ENCODE measurements around the gene GABRB2. TPM values are rescaled to one million over a fixed set of nuclear protein-coding genes. Genes with fewer than 3 reads are reported as not detected.

The GABRB2 gene
- total and polyA plus RNA-seq, 10 donors = 0.07 to 27.5 (median 9.1) TPM

GRCh38 chr5:161547738-161548486, 1.4 kb upstream of the GABRB2 start:
- Histone ChIP-seq H3K36me3 (no peaks in the 10 kb centered on the region), H3K27ac (no peak overlapping the region), H3K4me3 (peak overlapping the region; percentile 12 to 67 (median 40)), H3K9me3 (peaks cover 0 to 12% (median 2%) of the 10 kb centered on the region in 8 donors), H3K27me3 (replicated peaks in 1 of 7) (peaks cover 14 to 76% (median 44%) of the 10 kb centered on the region in 7 donors), H3K4me1 (peaks cover 3 to 43% (median 21%) of the 10 kb centered on the region in 6 donors)
- WGBS, 5 donors = 1 to 3% (median 2%) methylated on average over 33 to 64 of the region's 64 CpGs
- no peak for TF ChIP-seq POLR2AphosphoS5 (IDR thresholded peaks at IDR 0.05)
- no peak for TF ChIP-seq CTCF (IDR thresholded peaks at IDR 0.05 in 8 of 11, conservative IDR thresholded peaks at IDR 0.05 in 3 of 11)
- no peak for TF ChIP-seq POLR2A (IDR thresholded peaks at IDR 0.05)
- peak; percentile 67 for DNase-seq
- intact Hi-C loops (cut with DNase I; ENCODE audit: low total_unique reads) = no loop called here

- no peak for TF ChIP-seq POLR2AphosphoS5 (IDR thresholded peaks at IDR 0.05)
- TF ChIP-seq POLR2A (IDR thresholded peaks at IDR 0.05) = no peak
- no peak for TF ChIP-seq CTCF (IDR thresholded peaks at IDR 0.05 in 8 of 11, conservative IDR thresholded peaks at IDR 0.05 in 3 of 11)
- WGBS, 5 donors = 0 to 2% (median 1%) methylated on average over 16 to 17 of the region's 17 CpGs
- H3K27me3 ChIP-seq (replicated peaks in 1 of 7) = peaks cover 14 to 74% (median 44%) of the 10 kb centered on the region in 7 donors
- H3K4me3 ChIP-seq = peak overlapping the region; percentile 12 to 67 (median 40)
- no peak for DNase-seq
- peaks cover 3 to 43% (median 21%) of the 10 kb centered on the region in 6 donors for H3K4me1 ChIP-seq
- H3K9me3 ChIP-seq = peaks cover 0 to 12% (median 2%) of the 10 kb centered on the region in 8 donors
- H3K27ac ChIP-seq = no peak overlapping the region
- intact Hi-C loops (cut with DNase I; ENCODE audit: low total_unique reads) = no loop called here
- H3K36me3 ChIP-seq = no peaks in the 10 kb centered on the region
These were observed 847 bp upstream of the GABRB2 start for GRCh38 chr5:161547406-161547737.

GRCh38 chr5:161546095-161546469, 443 bp downstream of the GABRB2 start:
- intact Hi-C loops (cut with DNase I; ENCODE audit: low total_unique reads) = no loop called here
- H3K27ac ChIP-seq = no peak overlapping the region

More at GRCh38 chr5:161546095-161546469, 443 bp downstream of the GABRB2 start:
- peaks cover 0 to 7% (median 2%) of the 10 kb centered on the region in 8 donors for H3K9me3 ChIP-seq
- TF ChIP-seq POLR2A (IDR thresholded peaks at IDR 0.05) (no peak), POLR2AphosphoS5 (IDR thresholded peaks at IDR 0.05) (no peak), CTCF (IDR thresholded peaks at IDR 0.05 in 8 of 11, conservative IDR thresholded peaks at IDR 0.05 in 3 of 11) (no peak)
- WGBS, 5 donors = 7 to 20% (median 9%) methylated on average over 8 of the region's 8 CpGs
- H3K27me3 ChIP-seq (replicated peaks in 1 of 7) = peaks cover 14 to 74% (median 44%) of the 10 kb centered on the region in 7 donors
- DNase-seq = no peak
- H3K4me1 ChIP-seq = peaks cover 3 to 43% (median 21%) of the 10 kb centered on the region in 6 donors
- H3K36me3 ChIP-seq = no peaks in the 10 kb centered on the region
- H3K4me3 ChIP-seq = peak overlapping the region in 7 of 8 donors; percentile 16 to 67 (median 44)

All from spleen (tissue), 11 donors.